A549 treated with dexamethasone at 1 μM for 4 hours (cell line): ENCODE data around the gene MOK. TPM values are rescaled to one million over a fixed set of nuclear protein-coding genes. Genes with fewer than 3 reads are reported as not detected.

Experiments used
- total RNA-seq: library from RNA; stranded (reverse); fragments of 200-300 nt; extraction: Qiagen RNA extraction; gene quantifications from 5 replicates; pipeline ENCODE4 v1.2.3, GENCODE V29; 2022

Gene MOK, protein sequence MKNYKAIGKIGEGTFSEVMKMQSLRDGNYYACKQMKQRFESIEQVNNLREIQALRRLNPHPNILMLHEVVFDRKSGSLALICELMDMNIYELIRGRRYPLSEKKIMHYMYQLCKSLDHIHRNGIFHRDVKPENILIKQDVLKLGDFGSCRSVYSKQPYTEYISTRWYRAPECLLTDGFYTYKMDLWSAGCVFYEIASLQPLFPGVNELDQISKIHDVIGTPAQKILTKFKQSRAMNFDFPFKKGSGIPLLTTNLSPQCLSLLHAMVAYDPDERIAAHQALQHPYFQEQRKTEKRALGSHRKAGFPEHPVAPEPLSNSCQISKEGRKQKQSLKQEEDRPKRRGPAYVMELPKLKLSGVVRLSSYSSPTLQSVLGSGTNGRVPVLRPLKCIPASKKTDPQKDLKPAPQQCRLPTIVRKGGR
- 18.1 to 20.8 TPM (median 19.3 TPM) in 5 replicates for total RNA-seq

GRCh38 chr14:102304611-102305506 is at the start of gene MOK:
MOK (minus strand) TSS chr14:102305164; CDS start chr14:102304968, 196 bp downstream.

DNA sequence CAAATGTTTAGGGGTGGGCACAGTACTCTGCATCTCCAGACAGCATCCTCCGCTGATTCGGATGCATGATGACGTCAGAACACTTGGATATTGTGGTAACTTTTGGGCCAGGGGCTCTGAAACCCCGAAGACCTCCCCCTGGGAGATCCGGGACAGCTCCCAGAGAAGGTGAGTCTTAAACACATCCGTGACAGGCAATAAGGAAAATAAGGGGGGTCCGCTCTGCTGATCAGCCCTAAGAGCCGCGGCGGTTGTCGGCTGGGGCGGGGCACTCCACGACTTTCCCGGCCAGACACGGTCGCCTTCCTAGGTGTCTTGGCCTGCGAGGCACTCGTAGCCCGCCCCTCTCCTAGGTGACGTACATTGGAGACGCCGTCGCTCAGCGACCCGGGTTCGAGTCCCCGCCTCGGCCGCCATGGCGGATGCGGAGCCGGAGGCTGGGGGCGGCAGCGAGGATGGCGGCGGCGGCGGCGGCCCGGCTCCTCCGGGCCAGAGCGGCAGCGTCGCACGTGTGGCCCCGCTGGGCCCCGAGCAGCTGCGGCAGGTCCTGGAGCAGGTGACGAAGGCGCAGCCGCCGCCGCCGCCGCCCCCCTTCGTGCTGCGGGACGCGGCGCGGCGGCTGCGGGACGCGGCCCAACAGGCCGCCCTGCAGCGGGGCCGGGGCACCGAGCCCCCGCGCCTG is 14.5 kb upstream of the MOK start, which contains the start of gene ZNF839:
TSS of gene ZNF839 (plus strand) at position 396 of the 682 bp plus-strand sequence. CDS start at position 416, 20 bp downstream.

Other genes starting within 250 kb of the MOK start
- gene HSP90AA1, start 218.1 kb downstream of the MOK start, total RNA-seq: 731 to 880 TPM (median 842 TPM) in 5 replicates
- gene WDR20, start 165.3 kb downstream of the MOK start, total RNA-seq: 21.8 to 22.9 TPM (median 22.7 TPM) in 5 replicates
- 4.3 to 6.8 TPM (median 6.2 TPM) in 5 replicates for gene ZNF839, start 14.6 kb upstream of the MOK start, total RNA-seq
- gene CINP, start 57.7 kb upstream of the MOK start, total RNA-seq: 50.2 to 67.6 TPM (median 55.1 TPM) in 5 replicates
- gene TECPR2, start 57.8 kb upstream of the MOK start, total RNA-seq: 5.6 to 9.7 TPM (median 7.7 TPM) in 5 replicates
- gene ANKRD9, start 204.6 kb upstream of the MOK start, total RNA-seq: 4.0 to 8.9 TPM (median 7.1 TPM) in 5 replicates